OCI-LY3 (cell line): ENCODE data around the gene CBY2.

Source experiments
- H2AFZ ChIP-seq: fragments of 200-600, 300-600 bp; shearing (Covaris generic); 2 replicates; pipeline ENCODE4 v1.6.0; 2014; ENCODE audit warnings: antibody characterized with exemption, low read depth, low read length
- H3K27ac ChIP-seq: fragments of 200-600, 300-600 bp; sonication (generic); 2 replicates; pipeline ENCODE4 v1.5.1; 2014; ENCODE audit warnings: mild to moderate bottlenecking, low read length, moderate library complexity, mixed read lengths
- H3K27me3 ChIP-seq: fragments of 200-600, 300-600 bp; sonication (generic); 2 replicates; pipeline ENCODE4 v1.6.1; 2014; ENCODE audit warnings: low read depth, low read length, mixed read lengths
- H3K36me3 ChIP-seq: fragments of 200-600, 300-600 bp; sonication (generic); replicated peaks from 2 replicates; pipeline ENCODE3; 2014; ENCODE audit warnings: low read depth, low read length, mixed read lengths
- H3K4me1 ChIP-seq: fragments of 300-600, 200-600 bp; sonication (generic); 2 replicates; pipeline ENCODE4 v1.6.1; 2014; ENCODE audit warnings: low read length, mixed read lengths
- H3K4me2 ChIP-seq: fragments of 200-600, 300-600 bp; sonication (generic); 2 replicates; pipeline ENCODE4 v1.6.1; 2014; ENCODE audit warnings: low read length, mixed read lengths
- H3K4me3 ChIP-seq: fragments of 300-600, 200-600 bp; sonication (generic); 2 replicates; pipeline ENCODE4 v1.5.1; 2014; ENCODE audit warnings: antibody characterized with exemption, mild to moderate bottlenecking, low read length, moderate library complexity
- H3K79me2 ChIP-seq: fragments of 300-600, 200-600 bp; shearing (Covaris generic); 2 replicates; pipeline ENCODE4 v1.6.1; 2014; ENCODE audit warnings: mild to moderate bottlenecking, low read length, mixed read lengths
- H3K9ac ChIP-seq: fragments of 300-600, 200-600 bp; shearing (Covaris generic); 2 replicates; pipeline ENCODE4 v1.6.0; 2014; ENCODE audit warnings: mild to moderate bottlenecking, low read length, moderate library complexity
- H3K9me3 ChIP-seq: fragments of 200-600, 300-600 bp; shearing (Covaris generic); 2 replicates; pipeline ENCODE4 v1.6.1; 2014; ENCODE audit warnings: low read length, mixed read lengths; ENCODE audit not compliant: insufficient read depth
- H4K20me1 ChIP-seq: fragments of 200-600, 300-600 bp; sonication (generic); 2 replicates; pipeline ENCODE4 v1.6.1; 2016; ENCODE audit warnings: low read length, mixed read lengths; ENCODE audit not compliant: insufficient read depth
- CTCF ChIP-seq: fragments of 200-600, 300-600 bp; sonication (generic); IDR thresholded peaks from 2 replicates; pipeline ENCODE4 v1.5.1; 2014; ENCODE audit warnings: antibody characterized with exemption, low read length, low read depth
- EZH2phosphoT487 ChIP-seq: fragments of 200-600 bp; shearing (Covaris generic); IDR thresholded peaks from 2 replicates; pipeline ENCODE4 v1.6.1; 2018; ENCODE audit warnings: antibody characterized with exemption, mixed run types, low read depth

CBY2 gene

GRCh38 chr13:45702869-45703391 is 810 bp downstream of the CBY2 start:
- Histone ChIP-seq H4K20me1 (no peaks in the 10 kb centered on the region), H3K4me2 (no peak overlapping the region), H2AFZ (no peak overlapping the region), H3K27me3 (no peaks in the 10 kb centered on the region), H3K9ac (no peak overlapping the region), H3K27ac (peak overlapping the region; percentile 76; the same call in 1 of the 2 replicates), H3K79me2 (no peaks in the 10 kb centered on the region), H3K36me3 (peaks cover under 1% of the 10 kb centered on the region), H3K9me3 (no peaks in the 10 kb centered on the region), H3K4me1 (peaks cover 58% of the 10 kb centered on the region), H3K4me3 (no peak overlapping the region)
- no peak for TF ChIP-seq EZH2phosphoT487
- no peak for TF ChIP-seq CTCF

GRCh38 chr13:45704211-45704739 is 2.2 kb downstream of the CBY2 start:
- Histone ChIP-seq H4K20me1 (no peaks in the 10 kb centered on the region), H3K4me2 (no peak overlapping the region), H3K27ac (no peak overlapping the region)

GRCh38 chr13:45704854-45705695 is 3.0 kb downstream of the CBY2 start:
- no peak overlapping the region for H3K4me3 ChIP-seq
- no peaks in the 10 kb centered on the region for H4K20me1 ChIP-seq
- no peaks in the 10 kb centered on the region for H3K79me2 ChIP-seq
- H3K9me3 ChIP-seq: no peaks in the 10 kb centered on the region
- H2AFZ ChIP-seq: no peak overlapping the region
- no peak overlapping the region for H3K27ac ChIP-seq
- H3K4me1 ChIP-seq: peaks cover 51% of the 10 kb centered on the region
- H3K27me3 ChIP-seq: no peaks in the 10 kb centered on the region
- no peak overlapping the region for H3K9ac ChIP-seq
- no peaks in the 10 kb centered on the region for H3K36me3 ChIP-seq
- no peak overlapping the region for H3K4me2 ChIP-seq
- TF ChIP-seq CTCF: peak; percentile 5; the same call in 1 of the 2 replicates
- no peak for TF ChIP-seq EZH2phosphoT487

More at GRCh38 chr13:45704211-45704739, 2.2 kb downstream of the CBY2 start:
- H3K4me1 ChIP-seq: peaks cover 57% of the 10 kb centered on the region
- H3K4me3 ChIP-seq: no peak overlapping the region
- no peaks in the 10 kb centered on the region for H3K27me3 ChIP-seq
- no peaks in the 10 kb centered on the region for H3K79me2 ChIP-seq
- H2AFZ ChIP-seq: no peak overlapping the region
- TF ChIP-seq EZH2phosphoT487 (no peak), CTCF (no peak)
- H3K9me3 ChIP-seq: no peaks in the 10 kb centered on the region
- H3K36me3 ChIP-seq: no peaks in the 10 kb centered on the region
- no peak overlapping the region for H3K9ac ChIP-seq

GRCh38 chr13:45705918-45706317 is 3.8 kb downstream of the CBY2 start:
- Histone ChIP-seq H3K9ac (no peak overlapping the region), H4K20me1 (no peaks in the 10 kb centered on the region), H3K4me1 (peaks cover 42% of the 10 kb centered on the region), H3K36me3 (no peaks in the 10 kb centered on the region), H3K4me3 (no peak overlapping the region), H3K9me3 (no peaks in the 10 kb centered on the region), H2AFZ (no peak overlapping the region), H3K27me3 (no peaks in the 10 kb centered on the region), H3K4me2 (peak overlapping the region; percentile 21; the same call in 1 of the 2 replicates), H3K27ac (no peak overlapping the region), H3K79me2 (no peaks in the 10 kb centered on the region)
- TF ChIP-seq EZH2phosphoT487 (no peak), CTCF (no peak)
